GM10248 (cell line): ENCODE measurements around the gene INPP4B.

Experiments
- CTCF ChIA-PET: fragments of 300-600 bp; sonication (Branson Sonifier 250); formaldehyde crosslinking; extraction: SDS; loops from one replicate; lab custom pipeline; 2021; ENCODE audit warnings: antibody characterized with exemption; lab: Yijun Ruan, JAX
- POLR2A ChIA-PET: fragments of 350-650 bp; sonication (Branson Sonifier 250); formaldehyde crosslinking; extraction: SDS; loops from one replicate; lab custom pipeline; 2020; ENCODE audit warnings: antibody characterized with exemption; lab: Yijun Ruan, JAX
- DNase-seq: peaks from one replicate; pipeline ENCODE4 v3.0.0; 2012; ENCODE audit errors: extremely low spot score
- CTCF ChIP-seq: IDR thresholded peaks from 2 replicates; pipeline ENCODE4 v1.5.1; 2012; ENCODE audit warnings: mild to moderate bottlenecking, low read depth; ENCODE audit errors: extremely low read depth, missing control alignments, control extremely low read depth

Gene INPP4B

GRCh38 chr4:142104041-142104440 is 742.1 kb downstream of the INPP4B start:
- ChIA-PET CTCF (no interaction called here), POLR2A (no interaction called here)
- no peak for DNase-seq
- TF ChIP-seq CTCF: no peak

- ChIA-PET CTCF (interaction anchor here (0.9 to 1.2 kb wide), 2 partner anchors 8 to 9 kb away, joined by 3 to 5 read pairs; no protein-coding TSS in a partner anchor), POLR2A (no interaction called here)
- DNase-seq: no peak
- TF ChIP-seq CTCF: no peak
Observed at GRCh38 chr4:142101401-142101800, 744.7 kb downstream of the INPP4B start.

GRCh38 chr4:142100941-142101340 is 745.2 kb downstream of the INPP4B start:
- ChIA-PET POLR2A (no interaction called here), CTCF (interaction anchor here (0.9 to 1.2 kb wide), 2 partner anchors 8 to 10 kb away, joined by 3 to 5 read pairs; no protein-coding TSS in a partner anchor)
- no peak for DNase-seq
- TF ChIP-seq CTCF: no peak

- TF ChIP-seq CTCF: no peak
- no peak for DNase-seq
- ChIA-PET CTCF (no interaction called here), POLR2A (no interaction called here)
Observed at GRCh38 chr4:142098900-142099545, 747.1 kb downstream of the INPP4B start.

- ChIA-PET POLR2A (no interaction called here), CTCF (interaction anchor here (1.9 kb wide), 1 partner anchor 14 kb away, joined by 5 read pairs; no protein-coding TSS in a partner anchor)
- no peak for TF ChIP-seq CTCF
- no peak for DNase-seq
Observed at GRCh38 chr4:142098380-142098779, 747.7 kb downstream of the INPP4B start.

GRCh38 chr4:142097015-142097414 is 749.1 kb downstream of the INPP4B start:
- no peak for DNase-seq
- CTCF ChIA-PET: interaction anchor here (1.9 kb wide), 1 partner anchor 12 kb away, joined by 5 read pairs; no protein-coding TSS in a partner anchor
- no peak for TF ChIP-seq CTCF
- POLR2A ChIA-PET: no interaction called here
